Right lobe of liver (tissue), 4 donors: Measurements from ENCODE around the gene C1QL3.

Experiments used
- CTCF ChIP-seq, 4 donors: fragments of 200-600 bp in 3 of 4; fragments of 450-650 bp in 1 of 4; IDR thresholded peaks; one replicate each; pipeline versions ENCODE4 v1.5.1 to v1.8.0; 2016 to 2022; ENCODE audit warnings: antibody characterized with exemption in 4 of 4, mild to moderate bottlenecking in 2 of 4
- POLR2A ChIP-seq: fragments of 450-650 bp; IDR thresholded peaks from one replicate; pipeline ENCODE4 v1.6.1; 2017; ENCODE audit warnings: antibody characterized with exemption, mild to moderate bottlenecking
- donor health status: DM: no; HTN: no; CAD: no.
- donor health status: DM: no; HTN: no; CAD: no.
- donor health status: DM: no; HTN: yes; CAD: no.

GRCh38 chr10:16491933-16492332 is 29.7 kb downstream of the C1QL3 start:
- TF ChIP-seq CTCF (IDR thresholded peaks at IDR 0.05) (no peak), POLR2A (no peak)
